HG03469 (cell line): ENCODE data around the gene ZNF555.
"Not testable (repeated sequence)": the region's sequence is repeated elsewhere in the genome, so short reads cannot be mapped to it uniquely, and the experiment has no call there.

Experiments
- ATAC-seq: cut with Tn5 transposase; IDR thresholded peaks from one replicate; pipeline ENCODE4 v1.9.1; 2021; ENCODE audit warnings: mild to moderate bottlenecking, moderate library complexity, moderate number of reproducible peaks; ENCODE audit not compliant: unreplicated experiment

Gene ZNF555

GRCh38 chr19:2866495-2867024 lies 25.3 kb downstream of the ZNF555 start:
- no peak for ATAC-seq

- ATAC-seq = no peak
Observed at GRCh38 chr19:2867025-2867991, 26.0 kb downstream of the ZNF555 start, which contains the start of gene ZNF556. ZNF556 (plus strand) TSS chr19:2867335; CDS start chr19:2867422, 87 bp downstream.

- no peak for ATAC-seq
Observed at GRCh38 chr19:2869618-2870017, 28.3 kb downstream of the ZNF555 start.

- ATAC-seq = not testable (repeated sequence)
Observed at GRCh38 chr19:2872175-2872574, 30.9 kb downstream of the ZNF555 start.

GRCh38 chr19:2877398-2878331 lies 36.4 kb downstream of the ZNF555 start:
- ATAC-seq = no peak

- no peak for ATAC-seq
Observed at GRCh38 chr19:2883686-2884439, 42.6 kb downstream of the ZNF555 start.

GRCh38 chr19:2885736-2886135 lies 44.5 kb downstream of the ZNF555 start:
- no peak for ATAC-seq

GRCh38 chr19:2887391-2887914 lies 46.2 kb downstream of the ZNF555 start:
- no peak for ATAC-seq

- ATAC-seq = no peak
Observed at GRCh38 chr19:2888731-2889224, 47.5 kb downstream of the ZNF555 start.

GRCh38 chr19:2890531-2890930 lies 49.3 kb downstream of the ZNF555 start:
- not testable (repeated sequence) for ATAC-seq

GRCh38 chr19:2896694-2897093 lies 55.4 kb downstream of the ZNF555 start:
- ATAC-seq = no peak

GRCh38 chr19:2900296-2901252 lies 59.3 kb downstream of the ZNF555 start, which contains the start of gene ZNF57:
ZNF57 (plus strand) TSS chr19:2900928; CDS start chr19:2901046, 118 bp downstream.
- peak; percentile 74 for ATAC-seq

GRCh38 chr19:2902590-2903218 lies 61.4 kb downstream of the ZNF555 start:
- ATAC-seq = no peak

- ATAC-seq = not testable (repeated sequence)
Observed at GRCh38 chr19:2903326-2903725, 62.1 kb downstream of the ZNF555 start.

GRCh38 chr19:2905918-2906519 lies 64.7 kb downstream of the ZNF555 start:
- ATAC-seq = no peak

- no peak for ATAC-seq
Observed at GRCh38 chr19:2906631-2907195, 65.4 kb downstream of the ZNF555 start.
